Stimulated activated CD8-positive, alpha-beta memory T cell treated with anti-CD3 and anti-CD28 coated beads, Interleukin-15, amount 100 ng/mL, for 24 hours (primary cell): Measurements from ENCODE around the gene ATP8A2.

Source experiments
- DNase-seq: peaks from one replicate; pipeline ENCODE4 v3.0.0-alpha.2; 2020; ENCODE audit warnings: low read depth

The ATP8A2 gene

DNA sequence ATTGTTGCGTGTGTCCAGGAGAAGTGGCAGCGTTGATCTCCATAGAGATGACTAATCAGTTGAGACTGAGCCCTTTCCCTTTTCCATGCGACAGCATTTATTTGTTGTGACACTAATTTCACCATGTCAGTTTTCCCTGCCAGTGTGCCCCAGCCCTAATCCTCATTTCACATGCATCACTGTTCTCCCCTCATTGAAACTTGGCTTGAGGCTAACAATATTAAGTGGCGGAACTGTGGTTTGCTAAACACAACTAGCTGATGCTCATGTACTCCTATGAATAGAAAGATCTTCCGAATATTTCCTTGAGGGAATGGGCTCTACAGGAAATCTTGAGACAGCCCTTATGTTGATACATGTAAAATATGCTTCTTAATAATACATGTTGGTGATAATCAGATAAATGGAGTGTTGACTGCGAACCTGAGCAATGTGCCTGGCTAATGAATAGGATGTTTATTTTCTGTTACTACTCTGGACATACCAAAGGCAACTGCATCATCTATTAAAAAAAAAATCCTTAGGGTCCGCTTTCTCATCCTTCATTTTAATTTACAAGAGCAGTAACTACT is 258.6 kb downstream of the ATP8A2 start:
- DNase-seq: no peak

DNA sequence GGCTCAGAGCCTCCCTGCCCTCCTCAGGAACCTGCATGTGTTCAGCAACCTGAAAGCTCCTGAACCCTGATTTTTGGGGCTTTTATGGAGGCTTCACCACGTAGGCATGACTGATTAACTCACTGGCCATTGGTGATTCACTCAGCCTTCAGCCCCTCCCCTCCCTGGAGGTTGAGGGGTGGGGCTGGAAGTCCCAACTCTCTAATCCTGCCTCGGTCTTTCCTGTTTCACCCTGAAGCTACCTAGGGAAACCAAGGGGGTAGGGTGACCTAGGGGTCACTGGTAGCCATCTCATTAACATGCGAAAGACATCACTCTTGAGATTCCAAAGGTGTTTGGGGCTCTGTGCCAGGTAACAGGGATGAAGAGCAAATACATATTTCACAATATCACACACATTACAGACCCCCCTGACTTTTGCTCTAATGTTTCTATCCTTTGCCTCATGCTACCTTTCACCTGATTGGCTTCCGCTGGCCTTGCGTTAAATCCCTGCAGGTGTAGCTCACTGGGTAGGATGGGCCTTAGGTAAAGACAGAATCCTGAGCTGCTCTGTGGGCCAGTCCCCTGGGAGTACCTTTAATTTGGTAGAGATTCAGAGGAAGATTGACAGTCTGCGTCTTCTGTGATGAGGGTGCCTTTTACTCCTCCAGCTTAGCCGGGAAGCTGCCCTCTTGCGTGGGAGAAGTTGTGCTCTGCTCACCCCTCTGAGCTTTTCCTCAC is 260.6 kb downstream of the ATP8A2 start:
- DNase-seq: no peak

- no peak for DNase-seq
Measured at GRCh38 chr13:25633093-25633492, 261.3 kb downstream of the ATP8A2 start.

DNA sequence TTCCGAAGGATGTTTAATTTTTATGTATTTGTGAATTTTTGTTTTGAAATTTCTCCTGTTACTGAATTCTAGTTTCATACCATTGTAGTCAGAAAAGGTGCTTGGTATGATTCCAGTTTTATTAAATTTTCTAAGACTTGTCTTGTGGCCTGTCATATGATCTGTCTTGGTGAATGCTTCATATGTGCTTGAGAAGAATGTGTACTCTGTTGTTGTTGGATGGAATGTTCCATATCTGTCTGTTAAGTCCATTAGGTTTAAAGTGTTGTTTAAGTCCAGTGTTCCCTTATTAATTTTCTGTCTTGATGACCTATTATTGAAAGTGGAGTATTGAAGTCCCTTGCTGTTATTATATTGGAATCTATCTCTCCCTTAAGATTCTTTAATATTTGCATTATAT is 273.9 kb downstream of the ATP8A2 start:
- DNase-seq: no peak

GRCh38 chr13:25649001-25649633 is 277.3 kb downstream of the ATP8A2 start:
- no peak for DNase-seq

DNA sequence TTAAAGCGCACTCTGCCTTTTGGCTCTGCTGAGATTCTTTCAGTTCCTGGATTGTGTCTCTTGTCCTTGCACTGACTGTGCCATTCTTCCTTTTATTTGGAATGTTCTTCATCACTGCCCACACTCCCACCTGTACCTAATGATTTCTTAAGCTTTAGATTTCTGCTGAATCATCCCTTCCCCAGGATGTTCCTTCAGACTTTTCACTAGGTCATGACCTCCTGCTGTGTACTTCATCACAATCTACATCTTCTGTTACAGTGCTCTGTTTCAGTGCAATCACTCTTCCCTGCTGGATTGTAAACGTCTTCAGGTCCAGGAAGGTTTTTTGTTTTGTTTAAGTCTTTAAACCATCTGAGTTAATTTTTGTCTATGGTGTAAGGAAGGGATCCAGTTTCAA is 281.0 kb downstream of the ATP8A2 start:
- no peak for DNase-seq

DNA sequence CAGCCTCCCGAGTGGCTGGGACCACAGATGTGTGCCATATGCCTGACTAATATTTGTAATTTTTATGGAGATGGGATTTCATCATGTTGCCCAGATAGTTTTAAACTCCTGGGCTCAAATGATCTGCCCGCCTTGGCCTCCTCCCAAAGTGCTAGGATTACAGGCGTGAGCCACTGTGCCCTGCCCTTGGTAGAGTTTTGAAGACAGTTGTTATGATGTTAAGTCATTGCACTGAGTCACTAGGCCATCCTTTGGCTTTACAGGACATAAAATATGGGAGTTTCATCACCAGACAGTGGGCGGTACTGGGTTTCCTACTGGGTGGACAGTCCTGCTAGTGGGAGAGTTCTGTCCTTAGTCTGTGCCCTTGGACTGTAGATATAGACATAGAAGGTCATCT is 282.5 kb downstream of the ATP8A2 start:
- DNase-seq: no peak

- DNase-seq: no peak
Measured at GRCh38 chr13:25657157-25657556, 285.4 kb downstream of the ATP8A2 start.

- DNase-seq: no peak
Measured at GRCh38 chr13:25659091-25659795, 287.5 kb downstream of the ATP8A2 start.

- no peak for DNase-seq
Measured at GRCh38 chr13:25660996-25661395, 289.2 kb downstream of the ATP8A2 start.

- no peak for DNase-seq
Measured at GRCh38 chr13:25662516-25662915, 290.7 kb downstream of the ATP8A2 start.

- DNase-seq: no peak
Measured at GRCh38 chr13:25668345-25668744, 296.6 kb downstream of the ATP8A2 start.

GRCh38 chr13:25673711-25674110 is 301.9 kb downstream of the ATP8A2 start:
- DNase-seq: no peak

- DNase-seq: no peak
Measured at GRCh38 chr13:25674371-25674770, 302.6 kb downstream of the ATP8A2 start.

DNA sequence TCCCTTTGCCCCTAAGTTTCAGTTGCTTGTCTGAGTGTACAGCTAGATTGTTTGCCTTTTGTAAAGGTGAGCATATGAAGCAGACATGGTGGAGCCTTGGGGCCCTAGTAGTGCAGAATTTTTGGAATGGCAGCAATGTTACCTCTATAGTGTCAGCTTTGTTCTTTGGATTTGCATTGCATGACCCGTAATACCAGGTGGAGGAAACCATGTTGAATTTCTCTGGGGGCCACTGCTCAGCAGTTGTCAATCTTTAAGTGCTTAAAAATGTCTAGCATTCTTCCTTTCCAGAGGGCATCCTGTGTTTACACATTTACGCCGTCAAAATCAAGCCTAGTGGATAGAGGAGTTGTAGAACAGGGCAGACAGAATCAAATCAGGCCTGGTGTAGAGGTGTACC is 303.3 kb downstream of the ATP8A2 start:
- DNase-seq: no peak

DNA sequence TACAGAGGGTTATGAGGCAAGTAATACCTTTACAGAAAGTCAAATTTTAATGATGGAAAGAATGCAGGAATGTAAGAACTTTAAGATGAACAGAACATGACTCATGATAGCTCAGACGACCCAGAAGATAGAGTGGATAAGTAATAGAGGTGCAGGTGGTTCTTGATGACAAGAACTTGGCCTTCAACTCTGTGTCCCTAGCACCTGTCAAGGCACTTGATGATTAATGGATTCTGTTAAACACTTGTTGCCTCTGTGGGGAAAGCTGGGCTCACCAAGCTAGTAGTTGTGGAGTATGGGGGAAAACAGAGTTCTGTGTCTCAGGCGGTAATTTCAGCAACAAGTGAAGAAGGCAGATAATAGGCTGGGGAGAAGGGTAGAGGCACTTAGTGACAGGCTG is 306.2 kb downstream of the ATP8A2 start:
- DNase-seq: no peak

- DNase-seq: no peak
Measured at GRCh38 chr13:25678398-25678797, 306.6 kb downstream of the ATP8A2 start.

GRCh38 chr13:25679159-25679558 is 307.4 kb downstream of the ATP8A2 start:
- no peak for DNase-seq

DNA sequence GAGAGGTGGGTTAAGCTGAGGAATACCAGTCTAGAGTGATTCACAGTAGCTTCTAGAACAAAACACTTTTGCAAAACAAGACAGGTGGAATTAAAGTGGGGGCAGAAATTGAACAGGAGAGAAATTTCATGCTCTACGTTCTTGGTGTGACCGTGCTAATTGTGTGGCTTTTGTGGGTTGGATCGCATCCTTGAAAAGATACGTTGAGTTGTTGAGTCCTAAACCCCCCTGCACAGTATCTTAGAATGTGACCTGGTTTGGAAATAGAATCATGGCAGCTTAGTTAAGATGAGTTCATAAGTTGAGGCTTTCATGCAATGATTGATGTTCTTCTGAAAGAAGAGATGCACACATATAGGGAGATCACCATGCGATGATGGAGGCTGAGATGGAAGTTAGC is 308.2 kb downstream of the ATP8A2 start:
- DNase-seq: no peak

- no peak for DNase-seq
Measured at GRCh38 chr13:25682276-25682675, 310.5 kb downstream of the ATP8A2 start.

- DNase-seq: no peak
Measured at GRCh38 chr13:25683056-25683455, 311.3 kb downstream of the ATP8A2 start.

DNA sequence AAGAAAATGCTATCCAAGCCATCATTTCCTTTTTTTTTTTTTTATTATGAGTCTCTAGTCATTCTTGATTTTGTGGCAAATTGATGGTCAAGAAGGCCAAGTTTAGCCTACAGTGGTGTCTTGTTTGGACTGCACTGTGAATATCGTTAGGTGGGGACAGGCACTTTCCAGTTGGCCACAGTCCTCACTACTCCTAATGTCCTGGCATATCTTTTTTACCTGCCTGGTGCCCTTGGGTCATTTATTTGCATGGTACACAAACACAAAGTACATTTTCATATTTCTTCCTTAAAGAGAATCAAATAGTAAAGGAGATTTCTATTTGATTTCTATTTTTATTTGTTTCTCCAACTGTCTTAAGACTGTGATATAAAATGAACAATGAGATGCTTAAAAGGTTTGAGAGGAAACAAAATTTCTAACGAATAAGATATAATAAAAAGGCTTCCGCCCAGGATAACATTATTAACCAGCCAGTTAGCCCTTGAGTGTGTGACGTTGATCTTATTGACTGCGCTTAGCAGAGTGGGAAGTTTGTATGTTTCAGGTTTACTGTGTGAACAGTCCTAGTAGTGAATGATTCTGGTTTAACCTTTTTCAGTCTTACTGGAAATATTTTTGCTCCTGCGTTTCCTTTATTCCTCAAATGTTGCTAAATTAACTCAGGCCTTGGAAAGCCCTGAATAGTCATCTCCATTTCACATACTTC is 312.0 kb downstream of the ATP8A2 start:
- no peak for DNase-seq
